A549 treated with CORT108297 at 1 μM for 4 hours (cell line): ENCODE measurements around the gene CHI3L1. TPM values are rescaled to one million over a fixed set of nuclear protein-coding genes. Genes with fewer than 3 reads are reported as not detected.

Experiments used
- total RNA-seq: library from RNA; stranded (reverse); fragments of 200-300 nt; extraction: Qiagen RNA extraction; gene quantifications from 5 replicates; pipeline ENCODE4 v1.2.3, GENCODE V29; 2022

CHI3L1 gene
- total RNA-seq = not detected in 5 replicates

DNA sequence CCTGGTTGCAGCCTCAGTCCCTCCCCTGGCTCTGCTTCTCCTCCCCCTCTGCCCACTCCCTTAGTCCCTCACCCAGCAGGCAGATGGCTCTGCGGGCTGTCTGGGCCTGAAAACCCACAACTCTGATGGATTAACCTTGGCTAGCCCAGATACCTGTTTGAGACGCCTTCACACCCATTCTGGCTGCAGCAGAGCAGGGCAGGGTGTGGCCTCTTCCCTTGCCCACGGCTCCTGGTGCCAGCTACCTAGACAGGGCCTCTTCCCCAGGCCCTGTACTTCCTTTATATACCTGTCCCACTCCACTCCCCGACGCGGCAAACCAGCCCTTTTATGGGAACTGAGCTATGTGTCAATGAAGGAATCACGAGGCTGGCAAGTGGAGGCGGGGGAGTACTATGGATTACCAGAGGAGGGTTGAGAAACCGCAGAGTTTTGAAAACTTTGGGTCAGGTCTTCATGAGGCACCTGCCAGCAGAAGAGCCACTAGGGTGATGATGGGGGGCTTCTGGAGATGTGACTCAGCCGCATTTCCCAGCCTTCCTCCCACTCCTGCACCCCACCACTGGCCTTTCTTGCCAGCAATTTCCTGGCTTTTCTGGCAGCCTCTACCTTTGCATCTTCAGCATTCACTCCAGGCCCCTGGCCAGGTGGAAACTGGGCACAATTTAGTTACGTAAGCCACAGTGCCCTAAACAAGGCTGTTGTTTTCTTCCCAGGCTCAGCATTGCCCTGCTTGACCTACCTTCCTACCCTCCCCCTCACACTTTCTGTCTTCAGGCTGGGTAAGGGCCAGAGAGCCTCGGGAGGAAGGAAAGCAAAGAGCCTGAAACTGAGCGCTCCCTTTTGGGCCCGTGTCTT, at the start of gene CHI3L1:
CHI3L1 (minus strand) TSS at position 259 of the 858 bp plus-strand sequence; CDS start at position 178, 81 bp downstream.

GRCh38 chr1:203229471-203230135, 43.1 kb upstream of the CHI3L1 start, which contains the start of gene CHIT1:
TSS of gene CHIT1 (minus strand) at chr1:203229673. CDS start at chr1:203229636, 37 bp downstream.

GRCh38 chr1:203175237-203175826, 11.2 kb downstream of the CHI3L1 start, which contains the start of gene MYBPH:
TSS of gene MYBPH (minus strand) at chr1:203175826. CDS start at chr1:203175755, 71 bp downstream.

Other genes with a start within 250 kb of the CHI3L1 start
- gene ADIPOR1, start 228.4 kb downstream of the CHI3L1 start, total RNA-seq = 59.5 to 66.6 TPM (median 63.9 TPM) in 5 replicates
- gene CYB5R1, start 219.4 kb downstream of the CHI3L1 start, total RNA-seq = 21.9 to 23.3 TPM (median 22.0 TPM) in 5 replicates
- 45.2 to 53.4 TPM (median 52.1 TPM) in 5 replicates for gene TMEM183A, start 179.3 kb downstream of the CHI3L1 start, total RNA-seq
- 0.33 to 0.52 TPM (median 0.44 TPM) in 5 replicates for gene PPFIA4, start 160.2 kb downstream of the CHI3L1 start, total RNA-seq
- gene MYOG, start 100.7 kb downstream of the CHI3L1 start, total RNA-seq = not detected in 5 replicates
- 0.85 to 1.3 TPM (median 1.1 TPM) in 5 replicates for gene ADORA1, start 59.0 kb downstream of the CHI3L1 start, total RNA-seq
- 0.03 TPM in 1 of 5 replicates, not detected in the others for gene MYBPH, start 10.9 kb downstream of the CHI3L1 start, total RNA-seq
- gene CHIT1, start 43.0 kb upstream of the CHI3L1 start, total RNA-seq = not detected in 5 replicates
- 10.1 to 14.5 TPM (median 14.2 TPM) in 5 replicates for gene BTG2, start 118.8 kb upstream of the CHI3L1 start, total RNA-seq
- gene FMOD, start 164.4 kb upstream of the CHI3L1 start, total RNA-seq = 0.03 to 0.05 TPM in 2 of 5 replicates, not detected in the others